Activated naive CD4-positive, alpha-beta T cell treated with anti-CD3 and anti-CD28 coated beads, Interleukin-2, amount 50 U/mL, for 24 hours (primary cell): ENCODE results near the gene GSTT2.
"Not testable (repeated sequence)": the region's sequence is repeated elsewhere in the genome, so short reads cannot be mapped to it uniquely, and the experiment has no call there.

Experiments used
- H3K27ac Mint-ChIP-seq: one replicate; pipeline ENCODE4 v1.8.0; 2021; ENCODE audit warnings: mild to moderate bottlenecking, mixed read lengths
- H3K27me3 Mint-ChIP-seq: one replicate; pipeline ENCODE4 v1.8.0; 2021; ENCODE audit warnings: mixed read lengths
- H3K36me3 Mint-ChIP-seq: one replicate; pipeline ENCODE4 v1.8.0; 2021; ENCODE audit warnings: mixed read lengths
- H3K4me1 Mint-ChIP-seq: one replicate; pipeline ENCODE4 v1.8.0; 2021; ENCODE audit warnings: mixed read lengths
- H3K4me3 Mint-ChIP-seq: one replicate; pipeline ENCODE4 v1.8.0; 2021; ENCODE audit warnings: mild to moderate bottlenecking, mixed read lengths
- H3K9me3 Mint-ChIP-seq: one replicate; pipeline ENCODE4 v1.8.0; 2021; ENCODE audit warnings: mixed read lengths

The GSTT2 gene

GRCh38 chr22:23969071-23969470 is 10.9 kb upstream of the GSTT2 start:
- peaks cover 23% of the 10 kb centered on the region for H3K4me1 Mint-ChIP-seq
- H3K4me3 Mint-ChIP-seq, result peak overlapping the region; percentile 41
- H3K9me3 Mint-ChIP-seq, result no peaks in the 10 kb centered on the region
- H3K36me3 Mint-ChIP-seq, result peaks cover 4% of the 10 kb centered on the region
- H3K27me3 Mint-ChIP-seq, result no peaks in the 10 kb centered on the region
- peak overlapping the region; percentile 63 for H3K27ac Mint-ChIP-seq

- Mint-ChIP-seq H3K9me3 (no peaks in the 10 kb centered on the region), H3K4me1 (peaks cover 23% of the 10 kb centered on the region), H3K36me3 (peaks cover 4% of the 10 kb centered on the region), H3K4me3 (peak overlapping the region; percentile 15), H3K27me3 (no peaks in the 10 kb centered on the region), H3K27ac (peak overlapping the region; percentile 14)
Observed at GRCh38 chr22:23970201-23970641, 9.7 kb upstream of the GSTT2 start.

- H3K36me3 Mint-ChIP-seq, result peaks cover 4% of the 10 kb centered on the region
- H3K4me3 Mint-ChIP-seq, result peak overlapping the region; percentile 43
- H3K4me1 Mint-ChIP-seq, result peaks cover 23% of the 10 kb centered on the region
- no peaks in the 10 kb centered on the region for H3K27me3 Mint-ChIP-seq
- peak overlapping the region; percentile 31 for H3K27ac Mint-ChIP-seq
- H3K9me3 Mint-ChIP-seq, result no peaks in the 10 kb centered on the region
Observed at GRCh38 chr22:23970816-23971486, 9.0 kb upstream of the GSTT2 start.

GRCh38 chr22:23971927-23972326 is 8.0 kb upstream of the GSTT2 start:
- H3K4me3 Mint-ChIP-seq, result peak overlapping the region; percentile 57
- not testable (repeated sequence) for H3K36me3 Mint-ChIP-seq

GRCh38 chr22:23974345-23974744 is 5.6 kb upstream of the GSTT2 start, which contains the start of gene DDT:
Gene DDT, minus strand, starts transcription at chr22:23974441. Its CDS starts 27 bp downstream, at chr22:23974414.
- H3K9me3 Mint-ChIP-seq, H3K36me3 Mint-ChIP-seq, H3K4me3 Mint-ChIP-seq, H3K27ac Mint-ChIP-seq, H3K27me3 Mint-ChIP-seq: not testable (repeated sequence)
- peaks cover 18% of the 10 kb centered on the region for H3K4me1 Mint-ChIP-seq

More at GRCh38 chr22:23971927-23972326, 8.0 kb upstream of the GSTT2 start:
- peaks cover 23% of the 10 kb centered on the region for H3K4me1 Mint-ChIP-seq
- H3K27ac Mint-ChIP-seq, H3K27me3 Mint-ChIP-seq, H3K9me3 Mint-ChIP-seq: not testable (repeated sequence)

GRCh38 chr22:23974836-23975352 is 5.0 kb upstream of the GSTT2 start:
- peaks cover 15% of the 10 kb centered on the region for H3K4me1 Mint-ChIP-seq
- H3K27ac Mint-ChIP-seq, H3K9me3 Mint-ChIP-seq, H3K27me3 Mint-ChIP-seq, H3K4me3 Mint-ChIP-seq, H3K36me3 Mint-ChIP-seq: not testable (repeated sequence)

GRCh38 chr22:23977304-23977703 is 2.6 kb upstream of the GSTT2 start:
- H3K4me3 Mint-ChIP-seq, H3K27me3 Mint-ChIP-seq, H3K9me3 Mint-ChIP-seq, H3K27ac Mint-ChIP-seq, H3K4me1 Mint-ChIP-seq, H3K36me3 Mint-ChIP-seq: not testable (repeated sequence)

- not testable (repeated sequence) for H3K27me3 Mint-ChIP-seq, H3K9me3 Mint-ChIP-seq, H3K4me3 Mint-ChIP-seq, H3K36me3 Mint-ChIP-seq, H3K4me1 Mint-ChIP-seq, H3K27ac Mint-ChIP-seq
Observed at GRCh38 chr22:23980567-23980966, 633 bp downstream of the GSTT2 start.

GRCh38 chr22:23984430-23984829 is 4.5 kb downstream of the GSTT2 start:
- H3K4me1 Mint-ChIP-seq, result peaks cover 8% of the 10 kb centered on the region
- no peaks in the 10 kb centered on the region for H3K9me3 Mint-ChIP-seq
- H3K27ac Mint-ChIP-seq, result no peak overlapping the region
- H3K36me3 Mint-ChIP-seq, result no peaks in the 10 kb centered on the region
- no peak overlapping the region for H3K4me3 Mint-ChIP-seq
- H3K27me3 Mint-ChIP-seq, result peaks cover 2% of the 10 kb centered on the region

GRCh38 chr22:23986089-23986488 is 6.2 kb downstream of the GSTT2 start:
- not testable (repeated sequence) for H3K9me3 Mint-ChIP-seq, H3K4me1 Mint-ChIP-seq, H3K36me3 Mint-ChIP-seq, H3K27me3 Mint-ChIP-seq, H3K4me3 Mint-ChIP-seq, H3K27ac Mint-ChIP-seq

GRCh38 chr22:23986538-23987178 is 6.7 kb downstream of the GSTT2 start:
- not testable (repeated sequence) for H3K9me3 Mint-ChIP-seq, H3K4me3 Mint-ChIP-seq, H3K4me1 Mint-ChIP-seq, H3K27ac Mint-ChIP-seq, H3K27me3 Mint-ChIP-seq, H3K36me3 Mint-ChIP-seq

- not testable (repeated sequence) for H3K27me3 Mint-ChIP-seq, H3K27ac Mint-ChIP-seq, H3K36me3 Mint-ChIP-seq, H3K4me3 Mint-ChIP-seq, H3K4me1 Mint-ChIP-seq, H3K9me3 Mint-ChIP-seq
Observed at GRCh38 chr22:23989583-23990244, 9.8 kb downstream of the GSTT2 start.

GRCh38 chr22:23993080-23993479 is 13.1 kb downstream of the GSTT2 start:
- H3K4me3 Mint-ChIP-seq, H3K27me3 Mint-ChIP-seq, H3K36me3 Mint-ChIP-seq, H3K9me3 Mint-ChIP-seq, H3K27ac Mint-ChIP-seq, H3K4me1 Mint-ChIP-seq: not testable (repeated sequence)

GRCh38 chr22:23993581-23994177 is 13.7 kb downstream of the GSTT2 start:
- H3K27ac Mint-ChIP-seq, H3K4me1 Mint-ChIP-seq, H3K27me3 Mint-ChIP-seq, H3K4me3 Mint-ChIP-seq, H3K36me3 Mint-ChIP-seq, H3K9me3 Mint-ChIP-seq: not testable (repeated sequence)

- Mint-ChIP-seq H3K9me3 (no peaks in the 10 kb centered on the region), H3K27me3 (no peaks in the 10 kb centered on the region), H3K4me3 (no peak overlapping the region), H3K27ac (no peak overlapping the region), H3K4me1 (no peaks in the 10 kb centered on the region), H3K36me3 (no peaks in the 10 kb centered on the region)
Observed at GRCh38 chr22:23997092-23997491, 17.2 kb downstream of the GSTT2 start.

- not testable (repeated sequence) for H3K9me3 Mint-ChIP-seq, H3K4me3 Mint-ChIP-seq, H3K36me3 Mint-ChIP-seq, H3K27ac Mint-ChIP-seq, H3K27me3 Mint-ChIP-seq, H3K4me1 Mint-ChIP-seq
Observed at GRCh38 chr22:23999779-24000178, 19.8 kb downstream of the GSTT2 start.
